Measurements from ENCODE around the gene CYRIA. TPM values are rescaled to one million over a fixed set of nuclear protein-coding genes. Genes with fewer than 3 reads are reported as not detected.

CYRIA gene
- total RNA-seq, 4 donors from 2014 or later: 33.6 to 79.0 (median 50.0) TPM

DNA sequence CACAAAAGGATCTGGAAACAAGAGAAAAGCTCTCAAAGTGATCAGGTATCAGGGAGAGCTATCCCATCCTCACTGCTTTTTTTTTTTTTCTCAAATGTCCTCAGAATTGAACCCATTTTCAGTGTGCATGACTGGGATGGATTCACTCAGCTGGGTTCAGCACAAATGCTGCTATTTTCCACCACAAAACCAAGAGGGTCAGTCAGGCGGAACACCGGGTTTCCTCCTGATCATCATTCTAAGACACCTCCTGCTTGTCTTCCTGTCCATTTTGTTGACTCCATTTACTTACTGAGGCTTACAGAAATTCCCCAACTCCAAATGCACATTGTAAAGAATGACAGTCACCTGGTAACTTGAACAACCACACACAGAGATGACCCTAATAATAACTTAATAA, 39.9 kb downstream of the CYRIA start:
- no peak overlapping the region for H3K4me3 ChIP-seq (replicated peaks in 1 of 3)
- 54 to 55% methylated on average over 2 of the region's 2 CpGs for WGBS, 2 donors
- H3K36me3 ChIP-seq: peaks cover 0 to 5% of the 10 kb centered on the region in 2 donors
- no peak for TF ChIP-seq POLR2A (IDR thresholded peaks at IDR 0.05)
- TF ChIP-seq, protein P1, sequence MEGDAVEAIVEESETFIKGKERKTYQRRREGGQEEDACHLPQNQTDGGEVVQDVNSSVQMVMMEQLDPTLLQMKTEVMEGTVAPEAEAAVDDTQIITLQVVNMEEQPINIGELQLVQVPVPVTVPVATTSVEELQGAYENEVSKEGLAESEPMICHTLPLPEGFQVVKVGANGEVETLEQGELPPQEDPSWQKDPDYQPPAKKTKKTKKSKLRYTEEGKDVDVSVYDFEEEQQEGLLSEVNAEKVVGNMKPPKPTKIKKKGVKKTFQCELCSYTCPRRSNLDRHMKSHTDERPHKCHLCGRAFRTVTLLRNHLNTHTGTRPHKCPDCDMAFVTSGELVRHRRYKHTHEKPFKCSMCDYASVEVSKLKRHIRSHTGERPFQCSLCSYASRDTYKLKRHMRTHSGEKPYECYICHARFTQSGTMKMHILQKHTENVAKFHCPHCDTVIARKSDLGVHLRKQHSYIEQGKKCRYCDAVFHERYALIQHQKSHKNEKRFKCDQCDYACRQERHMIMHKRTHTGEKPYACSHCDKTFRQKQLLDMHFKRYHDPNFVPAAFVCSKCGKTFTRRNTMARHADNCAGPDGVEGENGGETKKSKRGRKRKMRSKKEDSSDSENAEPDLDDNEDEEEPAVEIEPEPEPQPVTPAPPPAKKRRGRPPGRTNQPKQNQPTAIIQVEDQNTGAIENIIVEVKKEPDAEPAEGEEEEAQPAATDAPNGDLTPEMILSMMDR (IDR thresholded peaks at IDR 0.05): no peak
- H3K27ac ChIP-seq: peak overlapping the region; percentile 84 to 90 (median 86)
- DNase-seq: peak in 1 of 2 donors; percentile 36
- no peaks in the 10 kb centered on the region for H3K27me3 ChIP-seq
- peaks cover 94 to 100% of the 10 kb centered on the region in 2 donors for H3K4me1 ChIP-seq
- intact Hi-C loops (cut with DNase I): no loop called here
- H3K9me3 ChIP-seq: no peaks in the 10 kb centered on the region

DNA sequence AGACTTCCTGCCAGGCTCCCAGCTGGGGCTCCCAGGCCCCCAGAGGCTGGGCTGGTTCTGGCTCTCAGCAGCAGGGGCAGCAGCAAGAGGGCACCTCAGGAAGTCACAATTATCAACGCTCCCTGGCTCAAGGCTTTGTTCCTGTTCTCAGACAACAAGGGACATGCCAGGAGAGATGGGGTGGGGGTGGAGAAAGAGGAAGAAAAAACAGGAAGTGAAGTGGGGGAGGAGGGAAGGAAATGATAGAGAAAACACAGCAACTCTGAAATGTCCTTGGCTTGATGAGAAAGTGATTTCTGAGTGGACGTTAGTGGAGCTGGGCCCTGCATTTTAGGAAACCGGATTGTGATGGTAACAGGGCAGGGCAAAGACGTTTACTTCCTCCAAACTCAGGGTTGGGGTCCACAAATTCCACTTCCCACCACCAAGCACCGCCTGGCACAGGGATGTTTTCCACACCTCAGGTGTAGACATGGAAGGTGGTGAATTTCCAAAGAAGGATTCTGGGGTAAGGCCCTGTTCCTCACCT, 40.4 kb downstream of the CYRIA start:
- peak overlapping the region; percentile 84 to 90 (median 86) for H3K27ac ChIP-seq
- no peak for TF ChIP-seq POLR2A (IDR thresholded peaks at IDR 0.05)
- TF ChIP-seq, protein P1 (IDR thresholded peaks at IDR 0.05): no peak
- peak in 1 of 2 donors; percentile 48 for DNase-seq
- peaks cover 94 to 100% of the 10 kb centered on the region in 2 donors for H3K4me1 ChIP-seq
- no peak overlapping the region for H3K4me3 ChIP-seq (replicated peaks in 1 of 3)
- WGBS, 2 donors: 30 to 35% methylated on average over 5 of the region's 5 CpGs
- peaks cover 0 to 5% of the 10 kb centered on the region in 2 donors for H3K36me3 ChIP-seq
- H3K27me3 ChIP-seq: no peaks in the 10 kb centered on the region
- intact Hi-C loops (cut with DNase I): no loop called here
- no peaks in the 10 kb centered on the region for H3K9me3 ChIP-seq

DNA sequence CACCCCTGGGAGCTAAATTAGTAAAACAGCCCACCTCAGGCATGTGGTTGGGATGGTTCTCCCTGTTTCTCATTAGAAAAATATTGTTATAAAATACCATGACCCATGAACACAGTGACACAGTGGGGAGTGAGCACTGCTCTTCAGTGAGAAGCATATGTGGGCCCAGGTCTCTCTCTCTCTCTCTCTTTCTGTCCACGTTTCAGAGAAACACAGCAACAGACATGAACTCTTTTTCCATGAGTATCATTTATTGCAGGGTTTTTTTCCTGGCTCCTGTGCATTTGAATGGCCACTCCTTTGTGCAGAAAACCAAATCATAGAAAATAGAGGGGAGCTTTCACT, 41.2 kb downstream of the CYRIA start:
- DNase-seq: no peak
- H3K4me3 ChIP-seq (replicated peaks in 1 of 3): no peak overlapping the region
- peak overlapping the region; percentile 84 to 90 (median 86) for H3K27ac ChIP-seq
- H3K27me3 ChIP-seq: no peaks in the 10 kb centered on the region
- H3K4me1 ChIP-seq: peaks cover 89 to 100% of the 10 kb centered on the region in 2 donors
- TF ChIP-seq POLR2A (IDR thresholded peaks at IDR 0.05): peak in 1 of 2 donors; percentile 10
- TF ChIP-seq, protein P1 (IDR thresholded peaks at IDR 0.05): no peak
- WGBS, 2 donors: 7 to 8% methylated on average over 1 of the region's 1 CpG
- intact Hi-C loops (cut with DNase I): loop anchor here (5.0 kb wide), 1 partner anchor 33 kb away; no protein-coding TSS in a partner anchor
- no peaks in the 10 kb centered on the region for H3K9me3 ChIP-seq
- peaks cover 6 to 9% of the 10 kb centered on the region in 2 donors for H3K36me3 ChIP-seq

GRCh38 chr2:16623564-16624435, 41.8 kb downstream of the CYRIA start:
- H3K36me3 ChIP-seq: peaks cover 6 to 9% of the 10 kb centered on the region in 2 donors
- no peak for DNase-seq
- H3K27me3 ChIP-seq: no peaks in the 10 kb centered on the region
- no peak overlapping the region for H3K4me3 ChIP-seq (replicated peaks in 1 of 3)
- no peaks in the 10 kb centered on the region for H3K9me3 ChIP-seq
- TF ChIP-seq POLR2A (IDR thresholded peaks at IDR 0.05): no peak
- TF ChIP-seq, protein P1 (IDR thresholded peaks at IDR 0.05): no peak
- peak overlapping the region; percentile 84 to 90 (median 86) for H3K27ac ChIP-seq
- 78 to 83% methylated on average over 5 of the region's 5 CpGs for WGBS, 2 donors
- H3K4me1 ChIP-seq: peaks cover 83 to 100% of the 10 kb centered on the region in 2 donors
- intact Hi-C loops (cut with DNase I): loop anchor here (5.0 kb wide), 1 partner anchor 34 kb away; no protein-coding TSS in a partner anchor

DNA sequence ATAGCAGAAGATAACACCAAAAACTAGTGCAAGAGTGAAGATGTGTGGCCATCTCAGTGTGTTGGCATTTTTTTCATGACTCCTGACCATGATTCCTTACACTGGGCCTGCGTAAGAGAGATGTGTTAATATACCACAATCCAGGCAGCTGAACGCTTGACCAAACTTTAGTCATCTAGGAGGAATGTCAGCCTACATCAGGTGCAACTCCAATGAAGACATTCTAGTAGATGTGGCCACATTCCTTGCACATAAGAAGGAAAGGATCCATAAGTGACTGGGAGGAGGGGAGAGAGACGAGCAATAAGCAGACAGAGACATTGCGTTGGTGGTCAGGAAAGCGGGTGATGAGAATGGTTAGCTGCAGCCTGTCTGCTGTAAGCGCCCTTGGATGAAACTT, 42.6 kb downstream of the CYRIA start:
- Histone ChIP-seq H3K36me3 (peaks cover 6 to 9% of the 10 kb centered on the region in 2 donors), H3K4me1 (peaks cover 82 to 100% of the 10 kb centered on the region in 2 donors), H3K9me3 (no peaks in the 10 kb centered on the region), H3K4me3 (replicated peaks in 1 of 3) (no peak overlapping the region), H3K27me3 (no peaks in the 10 kb centered on the region), H3K27ac (peak overlapping the region; percentile 84 to 90 (median 86))
- WGBS, 2 donors: 85% methylated on average over 6 of the region's 6 CpGs
- intact Hi-C loops (cut with DNase I): loop anchor here (5.0 kb wide), 1 partner anchor 34 kb away; no protein-coding TSS in a partner anchor
- TF ChIP-seq, protein P1 (IDR thresholded peaks at IDR 0.05): no peak
- no peak for TF ChIP-seq POLR2A (IDR thresholded peaks at IDR 0.05)
- no peak for DNase-seq
